Measurements from ENCODE around the gene NCKAP5.

The NCKAP5 gene

GRCh38 chr2:132911726-132912724, 656.2 kb downstream of the NCKAP5 start:
- no peak for DNase-seq (ENCODE audit: low read depth)
- peak; percentile 12 for TF ChIP-seq CTCF (IDR thresholded peaks at IDR 0.05; ENCODE audit: low read depth, low read length, missing control alignments)
- in situ Hi-C loops (cut with HindIII; ENCODE audit: low sequenced_read_pairs) = no loop called here
- H3K4me3 ChIP-seq (ENCODE audit: low read depth, low read length) = no peak overlapping the region

- no peak for DNase-seq (ENCODE audit: low read depth)
- no peak for TF ChIP-seq CTCF (IDR thresholded peaks at IDR 0.05; ENCODE audit: low read depth, low read length, missing control alignments)
- in situ Hi-C loops (cut with HindIII; ENCODE audit: low sequenced_read_pairs) = no loop called here
- H3K4me3 ChIP-seq (ENCODE audit: low read depth, low read length) = no peak overlapping the region
Measured at GRCh38 chr2:132910432-132910831, 657.8 kb downstream of the NCKAP5 start.

GRCh38 chr2:132909427-132909826, 658.8 kb downstream of the NCKAP5 start:
- in situ Hi-C loops (cut with HindIII; ENCODE audit: low sequenced_read_pairs) = no loop called here
- no peak overlapping the region for H3K4me3 ChIP-seq (ENCODE audit: low read depth, low read length)
- DNase-seq (ENCODE audit: low read depth) = no peak
- TF ChIP-seq CTCF (IDR thresholded peaks at IDR 0.05; ENCODE audit: low read depth, low read length, missing control alignments) = no peak

- no peak for TF ChIP-seq CTCF (IDR thresholded peaks at IDR 0.05; ENCODE audit: low read depth, low read length, missing control alignments)
- no peak overlapping the region for H3K4me3 ChIP-seq (ENCODE audit: low read depth, low read length)
- DNase-seq (ENCODE audit: low read depth) = no peak
- in situ Hi-C loops (cut with HindIII; ENCODE audit: low sequenced_read_pairs) = no loop called here
Measured at GRCh38 chr2:132904142-132904842, 664.0 kb downstream of the NCKAP5 start.

GRCh38 chr2:132902626-132903025, 665.6 kb downstream of the NCKAP5 start:
- H3K4me3 ChIP-seq (ENCODE audit: low read depth, low read length) = no peak overlapping the region
- in situ Hi-C loops (cut with HindIII; ENCODE audit: low sequenced_read_pairs) = no loop called here
- TF ChIP-seq CTCF (IDR thresholded peaks at IDR 0.05; ENCODE audit: low read depth, low read length, missing control alignments) = no peak
- no peak for DNase-seq (ENCODE audit: low read depth)

- DNase-seq (ENCODE audit: low read depth) = no peak
- in situ Hi-C loops (cut with HindIII; ENCODE audit: low sequenced_read_pairs) = no loop called here
- TF ChIP-seq CTCF (IDR thresholded peaks at IDR 0.05; ENCODE audit: low read depth, low read length, missing control alignments) = no peak
- H3K4me3 ChIP-seq (ENCODE audit: low read depth, low read length) = no peak overlapping the region
Measured at GRCh38 chr2:132901661-132902060, 666.6 kb downstream of the NCKAP5 start.
